GM12878 (cell line): ENCODE results near the gene FMOD. TPM values are rescaled to one million over a fixed set of nuclear protein-coding genes. Genes with fewer than 3 reads are reported as not detected.

Experiments
- ATAC-seq: fragments of 200-7000 bp; cut with Tn5 transposase; 3 replicates; pipeline ENCODE4 v1.9.1; 2020; ENCODE audit warnings: mild to moderate bottlenecking, moderate library complexity
- BruUV-seq: library from RNA; stranded (reverse); fragments of 400-500 nt; replicated peaks from 2 replicates; lab custom pipeline; 2021; lab: Mats Ljungman, UMichigan
- CTCF ChIA-PET: fragments of 300-600 bp; sonication (Branson Sonifier 250); formaldehyde crosslinking; extraction: SDS; loops from one replicate; lab custom pipeline; 2021; ENCODE audit warnings: inconsistent platforms; lab: Yijun Ruan, JAX
- POLR2A ChIA-PET: fragments of 350-600 bp; formaldehyde crosslinking; extraction: SDS; loops from one replicate; lab custom pipeline; 2021; ENCODE audit warnings: inconsistent platforms; lab: Charles Lee
- RAD21 ChIA-PET: fragments of 300-600 bp; sonication (Branson Sonifier 250); formaldehyde crosslinking; loops from one replicate; lab custom pipeline; 2023; ENCODE audit warnings: antibody characterized with exemption; ENCODE audit not compliant: unreplicated experiment; lab: Charles Lee
- SMC1A ChIA-PET: fragments of 300-600 bp; sonication (Branson Sonifier 250); formaldehyde crosslinking; loops from one replicate; lab custom pipeline; 2023; ENCODE audit not compliant: unreplicated experiment, uncharacterized antibody; lab: Charles Lee
- DNase-seq: peaks from one replicate; pipeline ENCODE4 v3.0.0-alpha.2; 2011; ENCODE audit warnings: low read depth, low spot score
- FAIRE-seq: peaks from 3 replicates; lab custom pipeline; 2011; peaks lifted over from hg19 to GRCh38; lab: Jason Lieb, UNC
- H2AFZ ChIP-seq: 2 replicates; pipeline ENCODE4 v1.6.0; 2011; ENCODE audit warnings: low read depth, low read length, control low read depth; ENCODE audit not compliant: control insufficient read depth
- H3K27ac ChIP-seq: 2 replicates; pipeline ENCODE4 v1.5.1; 2011; ENCODE audit warnings: control low read depth; ENCODE audit not compliant: control insufficient read depth, insufficient read depth
- H3K27me3 ChIP-seq, 2 experiments: replicated peaks in 1 of 2; 2 replicates each; pipeline versions ENCODE4 v1.6.0 to v1.6.1; 2011; ENCODE audit warnings: low read length in 1 of 2; ENCODE audit not compliant: control insufficient read depth in 2 of 2, insufficient read depth in 2 of 2
- H3K36me3 ChIP-seq, 2 experiments: 2 replicates each; pipeline ENCODE4 v1.5.1; 2011; ENCODE audit warnings: low read length in 1 of 2; ENCODE audit not compliant: control insufficient read depth in 2 of 2, insufficient read depth in 2 of 2
- H3K4me1 ChIP-seq: 2 replicates; pipeline ENCODE4 v1.6.1; 2011; ENCODE audit warnings: mild to moderate bottlenecking, low read length, moderate library complexity, mixed read lengths; ENCODE audit not compliant: control insufficient read depth, insufficient read depth
- H3K4me2 ChIP-seq: 2 replicates; pipeline ENCODE4 v1.6.0; 2011; ENCODE audit warnings: control low read depth; ENCODE audit not compliant: control insufficient read depth, insufficient read depth
- H3K4me3 ChIP-seq: fragments of 200-600 bp; sonication (generic); 2 replicates; pipeline ENCODE4 v1.5.1; 2016
- H3K79me2 ChIP-seq: 2 replicates; pipeline ENCODE4 v1.6.0; 2011; ENCODE audit warnings: low read length; ENCODE audit not compliant: control insufficient read depth, insufficient read depth
- H3K9ac ChIP-seq: 2 replicates; pipeline ENCODE4 v1.8.0; 2011; ENCODE audit warnings: low read length, control low read depth, mixed read lengths; ENCODE audit not compliant: control insufficient read depth, insufficient read depth
- H3K9me3 ChIP-seq: replicated peaks from 3 replicates; pipeline ENCODE4 v1.5.1; 2011; ENCODE audit warnings: mild to moderate bottlenecking, low read length; ENCODE audit not compliant: control insufficient read depth, insufficient read depth
- H4K20me1 ChIP-seq: 2 replicates; pipeline ENCODE4 v1.6.0; 2011; ENCODE audit not compliant: control insufficient read depth, insufficient read depth
- PAX8 ChIP-seq: fragments of 450-650 bp; IDR thresholded peaks from 2 replicates; pipeline ENCODE4 v1.6.1; 2017; ENCODE audit warnings: mild to moderate bottlenecking, moderate library complexity
- POLR2AphosphoS5 ChIP-seq: IDR thresholded peaks from 2 replicates; pipeline ENCODE4 v1.6.1; 2011; ENCODE audit warnings: mild to moderate bottlenecking, low read length, inconsistent platforms
- RCOR1 ChIP-seq: conservative IDR thresholded peaks from 2 replicates; pipeline ENCODE4 v1.6.1; 2012; ENCODE audit warnings: low read depth, low read length, improper control_type of control experiment
- SMAD5 ChIP-seq: IDR thresholded peaks from 2 replicates; pipeline ENCODE4 v1.6.1; 2016; ENCODE audit warnings: antibody characterized with exemption, low read depth
- SMARCA5 ChIP-seq: fragments of 450-650 bp; IDR thresholded peaks from 2 replicates; pipeline ENCODE4 v1.6.1; 2017; ENCODE audit warnings: mild to moderate bottlenecking
- SREBF2 ChIP-seq: IDR thresholded peaks from 2 replicates; pipeline ENCODE4 v1.6.1; 2012; ENCODE audit warnings: mild to moderate bottlenecking, low read length
- SUZ12 ChIP-seq: fragments of 200-600 bp; sonication (generic); IDR thresholded peaks from one replicate; pipeline ENCODE4 v1.6.1; 2018; ENCODE audit warnings: antibody characterized with exemption, mild to moderate bottlenecking; ENCODE audit not compliant: unreplicated experiment
- WGBS: methylation state at CpG from one replicate; pipeline ENCODE4 v1.1.6; 2016; ENCODE audit warnings: low lambda C conversion rate; ENCODE audit not compliant: insufficient replicate concordance, insufficient coverage; ENCODE audit errors: missing lambda C conversion rate; 5-methylcytosine and 5-hydroxymethylcytosine counted together
- in situ Hi-C: fragments of 300-500 bp; cut with MboI; formaldehyde crosslinking; loops from 9 replicates; pipeline ENCODE4 v1.14.3; 2018; ENCODE audit warnings: mixed read lengths
- intact Hi-C: fragments of 100-400 bp; cut with micrococcal nuclease; formaldehyde crosslinking; loops from one replicate; pipeline ENCODE4 v1.14.2; 2022; ENCODE audit not compliant: unreplicated experiment
- polyA plus RNA-seq, 11 experiments: library from polyadenylated mRNA; depleted of rRNA in 4 of 11; unstranded in 6 of 11; stranded (reverse) in 5 of 11; fragments of >200 nt; fragmentation: Nextera tagmentation in 4 of 11; fragmentation: Illumina TruSeq in 1 of 11; extraction: Ambion mirVana in 4 of 11; extraction: Trizol in 1 of 11; gene quantifications; 1 replicate in 1 of 11; 2 replicates in 10 of 11; pipeline versions ENCODE4 v1.2.1 to v1.2.3, GENCODE V29; 2011 to 2016; ENCODE audit warnings: inconsistent platforms in 2 of 11, missing spikeins in 2 of 11, low read depth in 1 of 11
- total RNA-seq, 4 experiments: library from RNA; depleted of rRNA in 3 of 4; stranded (reverse); fragments of >200 nt in 3 of 4; fragmentation: Illumina TruSeq in 1 of 4; extraction: Trizol in 1 of 4; gene quantifications; 2 replicates each; pipeline versions ENCODE4 v1.2.1 to v1.2.3, GENCODE V29; 2013 to 2021
- TF ChIP-seq, protein P1 (sequence below): fragments of 450-650 bp; IDR thresholded peaks from 2 replicates; pipeline ENCODE4 v1.6.1; 2017; ENCODE audit warnings: mild to moderate bottlenecking
- TF ChIP-seq, protein P2 (sequence below): fragments of 450-650 bp; IDR thresholded peaks from 2 replicates; pipeline ENCODE4 v1.6.1; 2017; ENCODE audit warnings: borderline replicate concordance
- TF ChIP-seq, protein P3 (sequence below): IDR thresholded peaks from 2 replicates; pipeline ENCODE4 v1.6.1; 2012; ENCODE audit warnings: low read depth, low read length, improper control_type of control experiment
- TF ChIP-seq, protein P4 (sequence below): fragments of 450-650 bp; formaldehyde crosslinking; IDR thresholded peaks from 2 replicates; pipeline ENCODE4 v1.4.0; 2020; ENCODE audit warnings: mild to moderate bottlenecking, moderate library complexity
- TF ChIP-seq, protein P5 (sequence below): IDR thresholded peaks from 2 replicates; pipeline ENCODE4 v1.6.1; 2011; ENCODE audit warnings: borderline replicate concordance, low read depth, mild to moderate bottlenecking, moderate library complexity, low read length; ENCODE audit not compliant: insufficient read depth, poor library complexity, severe bottlenecking

The FMOD gene
- total and polyA plus RNA-seq, 10 of the 15 experiments (the other 5 are each of a cell fraction or from before 2014, with no cell fraction given), result 0.03 to 0.26 (median 0.11) TPM; not detected in 7

DNA sequence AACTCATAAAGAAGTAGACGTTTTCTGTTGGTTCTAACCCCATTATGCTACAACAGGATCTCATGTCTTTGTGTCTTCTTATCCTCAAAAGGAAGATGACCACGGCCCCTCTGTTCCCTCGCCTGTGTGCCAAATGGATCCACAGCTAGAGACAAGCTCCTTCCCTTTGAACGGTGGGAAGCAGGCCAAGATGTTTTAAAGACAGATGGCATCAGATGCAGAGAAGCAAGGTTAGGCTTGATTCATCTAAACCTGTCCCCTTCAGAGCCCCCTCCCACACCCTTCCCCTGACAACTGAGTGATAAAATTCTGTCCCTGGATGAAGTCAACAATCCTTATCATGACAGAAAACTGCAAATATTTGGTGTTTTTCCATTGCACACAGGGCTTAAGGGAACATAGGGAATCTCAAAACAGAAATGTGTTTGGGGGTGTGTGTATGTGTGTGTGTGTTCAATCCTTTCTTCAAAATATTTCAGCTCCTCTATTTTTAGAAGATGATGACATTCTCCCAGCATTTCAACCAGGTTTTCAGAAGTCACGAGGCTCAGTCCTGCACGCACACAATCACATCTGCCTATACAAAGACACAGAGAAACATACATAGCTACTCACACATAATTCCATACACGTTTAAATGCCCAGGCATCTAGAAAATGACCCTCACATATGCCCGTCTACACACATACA lies 27.8 kb upstream of the FMOD start:
- H3K36me3 ChIP-seq, result no peaks in the 10 kb centered on the region
- H3K4me3 ChIP-seq, result no peak overlapping the region
- no peak overlapping the region for H3K9ac ChIP-seq
- WGBS, result 51% methylated on average over 8 of the region's 8 CpGs
- ChIA-PET POLR2A (interaction anchor here (0.6 to 1.0 kb wide), 4 partner anchors 15 to 355 kb away, joined by 3 to 5 read pairs (median 3); no protein-coding TSS in a partner anchor), CTCF (interaction anchor here (0.9 to 3.9 kb wide), 12 partner anchors 9 to 323 kb away, joined by 3 to 20 read pairs (median 4); no protein-coding TSS in a partner anchor), RAD21 (interaction anchor here (0.8 to 4.3 kb wide), 7 partner anchors 11 to 106 kb away, joined by 3 to 39 read pairs (median 17); no protein-coding TSS in a partner anchor), SMC1A (interaction anchor here (0.7 to 3.4 kb wide), 11 partner anchors 11 to 109 kb away, joined by 3 to 45 read pairs (median 4); no protein-coding TSS in a partner anchor)
- H3K27me3 ChIP-seq, result no peaks in the 10 kb centered on the region
- no peak for DNase-seq
- H3K4me2 ChIP-seq, result no peak overlapping the region
- H4K20me1 ChIP-seq, result no peaks in the 10 kb centered on the region
- BruUV-seq, result no TSS peak
- FAIRE-seq, result no peak
- no peak overlapping the region for H2AFZ ChIP-seq
- H3K79me2 ChIP-seq, result no peaks in the 10 kb centered on the region
- no peaks in the 10 kb centered on the region; the same call in 1 of the 3 replicates for H3K9me3 ChIP-seq
- intact Hi-C loops, result no loop called here
- ATAC-seq, result no peak
- peaks cover 25% of the 10 kb centered on the region for H3K4me1 ChIP-seq
- H3K27ac ChIP-seq, result no peak overlapping the region
- in situ Hi-C loops, result no loop called here
- TF ChIP-seq RCOR1 (no peak), SMAD5 (no peak), PAX8 (no peak), SREBF2 (no peak), SUZ12 (no peak), SMARCA5 (no peak), POLR2AphosphoS5 (no peak)
- TF ChIP-seq, protein P1, sequence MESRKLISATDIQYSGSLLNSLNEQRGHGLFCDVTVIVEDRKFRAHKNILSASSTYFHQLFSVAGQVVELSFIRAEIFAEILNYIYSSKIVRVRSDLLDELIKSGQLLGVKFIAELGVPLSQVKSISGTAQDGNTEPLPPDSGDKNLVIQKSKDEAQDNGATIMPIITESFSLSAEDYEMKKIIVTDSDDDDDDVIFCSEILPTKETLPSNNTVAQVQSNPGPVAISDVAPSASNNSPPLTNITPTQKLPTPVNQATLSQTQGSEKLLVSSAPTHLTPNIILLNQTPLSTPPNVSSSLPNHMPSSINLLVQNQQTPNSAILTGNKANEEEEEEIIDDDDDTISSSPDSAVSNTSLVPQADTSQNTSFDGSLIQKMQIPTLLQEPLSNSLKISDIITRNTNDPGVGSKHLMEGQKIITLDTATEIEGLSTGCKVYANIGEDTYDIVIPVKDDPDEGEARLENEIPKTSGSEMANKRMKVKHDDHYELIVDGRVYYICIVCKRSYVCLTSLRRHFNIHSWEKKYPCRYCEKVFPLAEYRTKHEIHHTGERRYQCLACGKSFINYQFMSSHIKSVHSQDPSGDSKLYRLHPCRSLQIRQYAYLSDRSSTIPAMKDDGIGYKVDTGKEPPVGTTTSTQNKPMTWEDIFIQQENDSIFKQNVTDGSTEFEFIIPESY, result no peak
- TF ChIP-seq, protein P2, sequence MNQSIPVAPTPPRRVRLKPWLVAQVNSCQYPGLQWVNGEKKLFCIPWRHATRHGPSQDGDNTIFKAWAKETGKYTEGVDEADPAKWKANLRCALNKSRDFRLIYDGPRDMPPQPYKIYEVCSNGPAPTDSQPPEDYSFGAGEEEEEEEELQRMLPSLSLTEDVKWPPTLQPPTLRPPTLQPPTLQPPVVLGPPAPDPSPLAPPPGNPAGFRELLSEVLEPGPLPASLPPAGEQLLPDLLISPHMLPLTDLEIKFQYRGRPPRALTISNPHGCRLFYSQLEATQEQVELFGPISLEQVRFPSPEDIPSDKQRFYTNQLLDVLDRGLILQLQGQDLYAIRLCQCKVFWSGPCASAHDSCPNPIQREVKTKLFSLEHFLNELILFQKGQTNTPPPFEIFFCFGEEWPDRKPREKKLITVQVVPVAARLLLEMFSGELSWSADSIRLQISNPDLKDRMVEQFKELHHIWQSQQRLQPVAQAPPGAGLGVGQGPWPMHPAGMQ, result no peak
- TF ChIP-seq, protein P3, sequence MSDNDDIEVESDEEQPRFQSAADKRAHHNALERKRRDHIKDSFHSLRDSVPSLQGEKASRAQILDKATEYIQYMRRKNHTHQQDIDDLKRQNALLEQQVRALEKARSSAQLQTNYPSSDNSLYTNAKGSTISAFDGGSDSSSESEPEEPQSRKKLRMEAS, result no peak
- TF ChIP-seq, protein P4, sequence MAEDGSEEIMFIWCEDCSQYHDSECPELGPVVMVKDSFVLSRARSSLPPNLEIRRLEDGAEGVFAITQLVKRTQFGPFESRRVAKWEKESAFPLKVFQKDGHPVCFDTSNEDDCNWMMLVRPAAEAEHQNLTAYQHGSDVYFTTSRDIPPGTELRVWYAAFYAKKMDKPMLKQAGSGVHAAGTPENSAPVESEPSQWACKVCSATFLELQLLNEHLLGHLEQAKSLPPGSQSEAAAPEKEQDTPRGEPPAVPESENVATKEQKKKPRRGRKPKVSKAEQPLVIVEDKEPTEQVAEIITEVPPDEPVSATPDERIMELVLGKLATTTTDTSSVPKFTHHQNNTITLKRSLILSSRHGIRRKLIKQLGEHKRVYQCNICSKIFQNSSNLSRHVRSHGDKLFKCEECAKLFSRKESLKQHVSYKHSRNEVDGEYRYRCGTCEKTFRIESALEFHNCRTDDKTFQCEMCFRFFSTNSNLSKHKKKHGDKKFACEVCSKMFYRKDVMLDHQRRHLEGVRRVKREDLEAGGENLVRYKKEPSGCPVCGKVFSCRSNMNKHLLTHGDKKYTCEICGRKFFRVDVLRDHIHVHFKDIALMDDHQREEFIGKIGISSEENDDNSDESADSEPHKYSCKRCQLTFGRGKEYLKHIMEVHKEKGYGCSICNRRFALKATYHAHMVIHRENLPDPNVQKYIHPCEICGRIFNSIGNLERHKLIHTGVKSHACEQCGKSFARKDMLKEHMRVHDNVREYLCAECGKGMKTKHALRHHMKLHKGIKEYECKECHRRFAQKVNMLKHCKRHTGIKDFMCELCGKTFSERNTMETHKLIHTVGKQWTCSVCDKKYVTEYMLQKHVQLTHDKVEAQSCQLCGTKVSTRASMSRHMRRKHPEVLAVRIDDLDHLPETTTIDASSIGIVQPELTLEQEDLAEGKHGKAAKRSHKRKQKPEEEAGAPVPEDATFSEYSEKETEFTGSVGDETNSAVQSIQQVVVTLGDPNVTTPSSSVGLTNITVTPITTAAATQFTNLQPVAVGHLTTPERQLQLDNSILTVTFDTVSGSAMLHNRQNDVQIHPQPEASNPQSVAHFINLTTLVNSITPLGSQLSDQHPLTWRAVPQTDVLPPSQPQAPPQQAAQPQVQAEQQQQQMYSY (CRISPR knock-in tag), result no peak
- TF ChIP-seq, protein P5, sequence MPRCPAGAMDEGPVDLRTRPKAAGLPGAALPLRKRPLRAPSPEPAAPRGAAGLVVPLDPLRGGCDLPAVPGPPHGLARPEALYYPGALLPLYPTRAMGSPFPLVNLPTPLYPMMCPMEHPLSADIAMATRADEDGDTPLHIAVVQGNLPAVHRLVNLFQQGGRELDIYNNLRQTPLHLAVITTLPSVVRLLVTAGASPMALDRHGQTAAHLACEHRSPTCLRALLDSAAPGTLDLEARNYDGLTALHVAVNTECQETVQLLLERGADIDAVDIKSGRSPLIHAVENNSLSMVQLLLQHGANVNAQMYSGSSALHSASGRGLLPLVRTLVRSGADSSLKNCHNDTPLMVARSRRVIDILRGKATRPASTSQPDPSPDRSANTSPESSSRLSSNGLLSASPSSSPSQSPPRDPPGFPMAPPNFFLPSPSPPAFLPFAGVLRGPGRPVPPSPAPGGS, result no peak
